NCI-H2029 (cell line): ENCODE measurements around the gene APPL2.
A peak's percentile ranks its signal among the peaks of the same experiment; 100 is the strongest.

Source experiments
- DNase-seq: peaks from one replicate; lab custom pipeline; 2025; lab: John Stamatoyannopoulos, UW

APPL2 gene

DNA sequence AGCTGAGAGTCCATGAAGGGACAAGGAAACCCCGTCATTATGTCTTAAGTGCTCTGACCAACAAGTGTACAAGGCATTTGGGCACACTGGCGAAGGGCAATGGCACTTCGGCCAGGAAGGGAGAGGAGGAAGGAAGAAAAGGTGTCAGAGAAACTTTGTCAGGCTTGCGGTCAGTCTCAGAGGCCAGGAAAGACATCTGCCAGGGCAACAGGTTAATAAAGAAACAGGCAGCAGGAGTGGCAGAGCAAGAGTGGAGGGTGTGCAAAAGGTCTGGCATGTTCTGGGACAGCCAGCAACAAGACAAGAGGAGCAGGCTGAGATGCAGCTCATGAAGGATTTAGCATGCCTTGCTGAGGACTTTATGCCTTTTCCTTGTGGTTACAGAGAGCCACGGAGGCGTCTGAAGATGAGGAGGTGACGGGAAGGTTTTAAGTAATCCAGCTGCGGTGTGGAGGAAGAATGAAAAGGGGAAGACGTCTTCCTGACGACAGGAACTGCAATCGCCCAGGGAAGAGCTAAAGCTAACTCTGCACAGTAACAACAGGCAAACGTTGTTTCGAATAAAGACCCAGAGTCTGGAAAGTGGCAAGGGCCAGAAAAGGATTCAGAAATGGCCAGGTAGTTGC lies 13.1 kb downstream of the APPL2 start:
- no peak for DNase-seq

DNA sequence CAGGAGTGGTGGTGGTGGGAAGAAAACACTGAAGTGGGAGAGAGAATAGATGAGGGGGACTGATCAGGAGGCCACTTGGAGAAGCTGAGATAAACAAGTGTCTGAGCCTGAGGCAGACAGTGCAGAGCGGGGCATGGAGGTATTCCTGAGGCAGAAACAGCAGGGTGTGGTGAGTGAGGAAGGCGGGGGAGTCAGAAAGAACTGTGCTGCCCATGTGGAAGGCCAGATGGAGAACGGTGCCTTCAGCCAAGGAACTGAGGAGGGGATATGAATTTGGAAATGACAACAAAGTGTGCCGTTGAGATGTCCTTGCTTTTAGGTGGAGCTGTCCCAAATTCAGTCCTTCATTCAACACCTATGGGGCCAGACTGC lies 13.7 kb downstream of the APPL2 start:
- no peak for DNase-seq

DNA sequence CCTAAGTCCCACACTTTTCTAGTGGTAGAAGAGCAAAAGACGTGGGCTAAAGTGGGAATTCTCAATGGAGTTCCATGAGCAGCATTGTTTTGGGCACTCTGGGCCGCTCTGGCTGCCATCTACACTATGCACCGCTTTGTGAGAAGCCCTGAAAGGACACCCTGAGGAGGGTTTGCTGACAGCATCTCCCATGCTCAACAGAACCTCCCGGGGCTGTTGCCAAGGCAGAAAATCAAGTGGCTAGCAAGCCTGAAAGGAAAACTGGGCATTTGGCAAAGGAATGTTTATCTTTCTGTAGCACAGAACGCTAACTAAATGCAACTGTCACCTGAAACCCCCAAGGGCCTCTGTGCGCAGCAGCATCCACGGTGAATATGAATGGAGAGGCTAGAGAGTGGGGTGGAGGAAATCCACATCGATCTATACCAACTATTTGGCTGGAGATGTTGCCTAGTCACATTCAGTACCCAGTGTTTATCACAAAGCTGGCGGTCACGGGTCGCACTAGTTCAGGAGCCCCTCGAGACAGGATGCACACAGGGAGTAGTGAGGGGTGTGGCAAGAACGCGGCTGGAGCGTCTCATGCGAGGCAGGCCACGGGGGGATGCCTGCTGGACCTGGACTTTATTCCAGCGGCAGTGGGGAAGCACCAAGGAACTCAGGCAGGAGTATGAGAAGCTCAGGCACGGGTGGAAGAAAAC lies 14.2 kb downstream of the APPL2 start:
- peak; percentile 82 for DNase-seq

DNA sequence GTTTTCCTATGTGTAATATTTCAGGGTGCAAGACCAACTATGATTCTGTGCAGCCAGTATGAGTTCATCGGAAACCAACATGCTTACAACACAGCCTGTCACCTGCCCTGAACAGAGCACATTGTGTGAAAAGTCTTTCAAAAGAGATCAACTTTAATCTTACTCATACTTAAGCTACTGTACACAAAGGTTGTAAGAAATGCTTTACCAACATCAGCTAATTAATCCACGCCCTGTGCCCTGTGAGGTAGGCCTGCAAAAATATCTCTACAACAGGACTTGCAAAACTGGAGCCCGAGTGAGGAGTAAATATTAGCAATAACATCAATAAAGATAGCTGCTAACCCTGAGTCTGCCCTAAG lies 15.1 kb downstream of the APPL2 start:
- DNase-seq = no peak

DNA sequence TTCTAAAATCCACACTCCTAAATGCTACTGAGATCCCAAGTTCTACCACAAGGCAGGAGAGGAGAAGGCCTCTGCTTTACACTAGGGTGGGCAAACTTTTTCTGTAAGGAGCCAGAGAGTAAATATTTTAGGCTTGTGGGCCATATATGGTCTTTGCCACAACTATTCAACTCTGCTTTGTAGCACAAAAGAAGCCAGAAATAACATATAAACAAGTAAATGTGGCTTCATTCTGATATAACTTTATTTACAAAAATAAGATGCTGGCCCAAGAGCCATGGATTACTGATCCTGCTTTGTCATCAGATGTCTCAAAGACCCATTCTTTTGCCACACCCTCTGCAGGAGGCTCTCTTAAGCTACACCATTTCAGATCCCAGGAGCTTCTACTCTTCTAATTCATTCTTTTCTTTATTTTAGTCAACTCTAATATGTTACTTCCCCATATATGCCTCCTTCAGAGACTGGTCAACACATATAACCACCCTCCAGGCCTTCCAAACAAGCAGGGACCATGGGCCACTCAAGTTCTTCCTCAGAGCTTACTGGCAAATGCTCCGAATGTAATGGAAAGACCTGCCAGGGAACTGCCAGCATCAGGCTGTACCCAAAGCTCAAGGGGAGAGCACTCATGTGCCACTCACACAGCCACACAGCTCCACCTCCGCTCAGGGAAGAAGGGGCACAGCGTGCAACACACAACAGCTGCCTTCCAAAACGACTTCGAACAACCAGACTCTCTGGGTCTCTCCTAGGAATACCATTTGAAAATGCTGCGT lies 15.6 kb downstream of the APPL2 start:
- DNase-seq = no peak

DNA sequence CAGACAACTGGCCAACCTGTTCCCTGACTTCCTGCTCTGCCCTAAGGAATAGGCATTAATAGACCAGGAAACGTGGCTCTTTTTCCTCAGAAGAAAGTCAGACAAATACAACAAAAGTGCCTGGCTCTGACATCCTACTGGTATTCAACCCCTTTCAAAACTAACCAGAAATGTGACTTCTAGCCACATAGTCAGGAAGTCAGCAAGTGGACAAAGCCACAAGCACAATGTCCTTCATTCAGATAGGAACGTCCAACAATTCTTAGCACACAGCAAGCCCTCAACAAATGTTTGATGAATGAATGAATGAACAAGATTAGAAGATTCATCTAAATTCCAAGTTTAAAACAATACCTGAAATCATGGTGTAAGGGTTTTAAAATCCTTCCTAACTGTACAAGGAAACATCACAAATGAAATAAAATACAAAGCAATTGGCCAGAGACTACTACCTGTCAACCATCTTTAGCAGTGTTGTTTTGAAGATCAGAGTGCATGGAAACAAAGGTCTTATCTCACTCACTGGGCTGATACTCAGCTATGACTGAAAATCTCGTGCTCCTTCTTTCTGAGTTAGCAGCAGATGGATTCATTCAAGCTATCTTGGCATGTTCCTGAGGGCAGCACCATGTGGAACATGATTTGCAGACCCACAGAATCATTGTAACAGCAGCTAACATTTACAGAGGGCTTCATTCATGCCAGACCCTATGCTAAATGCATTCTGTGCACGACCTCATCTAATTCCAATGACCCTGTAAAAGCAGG lies 16.5 kb downstream of the APPL2 start:
- DNase-seq = no peak

DNA sequence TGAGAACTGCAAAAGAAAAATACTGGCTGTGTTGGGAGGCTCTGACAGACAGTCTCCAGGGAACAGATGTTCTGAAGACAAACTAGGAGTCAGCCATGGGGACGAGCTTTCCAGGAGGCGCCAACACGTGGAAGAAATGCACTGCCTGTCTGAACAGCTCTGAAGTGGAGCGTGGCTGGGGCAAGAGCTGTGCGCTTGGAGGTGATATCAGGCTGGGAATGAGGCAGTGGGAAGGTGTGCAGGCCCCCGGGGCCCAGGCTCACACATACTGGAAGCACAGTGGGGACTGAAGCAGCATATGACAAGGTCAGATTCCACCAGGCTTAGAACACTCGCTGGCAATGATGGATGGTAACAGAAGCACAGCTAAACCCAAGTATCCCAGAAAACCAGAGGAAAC lies 17.5 kb downstream of the APPL2 start:
- no peak for DNase-seq

DNA sequence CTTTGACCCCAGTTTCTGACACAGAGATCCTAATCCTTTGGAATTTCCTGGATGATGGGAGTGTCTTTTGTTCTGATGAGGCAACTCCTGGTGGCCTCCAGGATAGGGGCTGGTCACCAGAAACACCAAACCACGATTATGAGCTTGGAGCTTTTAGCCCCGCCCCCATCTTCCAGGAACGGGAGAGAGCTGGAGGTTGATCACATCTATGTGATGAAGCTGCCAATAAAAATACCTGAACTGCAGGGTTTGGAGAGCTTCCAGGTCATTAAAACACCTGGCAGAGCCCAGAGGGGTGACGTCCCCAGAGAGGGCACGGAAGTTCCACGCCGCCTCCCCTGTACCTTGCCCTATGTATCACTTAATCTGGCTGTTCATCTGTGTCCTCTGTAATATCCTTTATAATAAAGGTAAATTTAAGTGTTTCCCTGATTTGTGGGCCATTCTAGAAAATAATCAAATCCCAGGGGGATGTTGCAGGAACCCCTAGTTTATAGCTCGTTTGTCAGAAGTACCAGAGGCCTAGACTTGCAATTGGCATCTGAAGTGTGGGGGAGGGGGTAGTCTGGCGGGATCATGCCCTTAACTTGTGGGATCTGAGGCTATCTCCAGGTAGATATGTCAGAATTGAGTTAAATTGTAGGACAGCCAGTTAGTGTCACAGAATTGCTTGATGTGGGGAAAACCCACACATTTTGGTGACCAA lies 21.2 kb downstream of the APPL2 start:
- DNase-seq = peak; percentile 83

DNA sequence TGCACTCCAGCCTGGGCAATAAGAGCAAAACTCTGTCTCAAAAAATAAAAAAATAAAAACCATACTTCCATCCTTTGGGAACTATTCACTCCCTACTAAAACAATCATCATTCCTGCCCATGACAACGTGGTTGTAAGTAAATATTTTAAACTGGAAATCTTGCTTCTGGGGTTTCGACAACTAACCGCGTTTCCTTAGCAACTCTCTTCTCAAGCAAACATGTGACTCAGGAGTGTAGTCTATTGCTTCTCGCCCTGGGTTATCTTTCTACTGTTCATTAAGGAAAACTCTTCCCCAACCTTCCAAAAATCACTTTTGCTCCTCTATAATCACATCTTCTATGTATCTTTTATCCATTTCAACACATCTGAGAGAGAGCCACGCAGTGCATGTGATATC lies 21.8 kb downstream of the APPL2 start:
- DNase-seq = no peak

DNA sequence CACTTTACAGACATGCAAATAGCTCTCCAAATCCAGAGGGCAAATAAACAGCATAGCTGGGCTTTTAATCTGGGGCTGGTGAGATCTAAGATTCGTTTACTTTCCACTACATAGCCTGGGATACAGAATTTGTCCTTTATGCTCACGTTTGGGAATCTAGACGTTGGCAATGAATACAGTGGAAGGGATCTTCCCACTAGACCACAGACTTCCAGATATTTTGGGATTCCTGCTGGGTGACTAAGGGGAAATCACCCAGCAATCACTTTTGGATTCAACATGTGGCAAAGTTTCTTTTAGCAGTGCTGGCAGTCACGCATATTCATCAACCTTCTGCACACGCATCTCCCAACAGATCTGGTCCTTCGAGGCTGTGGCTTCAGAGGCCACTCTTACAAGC lies 23.5 kb downstream of the APPL2 start:
- no peak for DNase-seq

DNA sequence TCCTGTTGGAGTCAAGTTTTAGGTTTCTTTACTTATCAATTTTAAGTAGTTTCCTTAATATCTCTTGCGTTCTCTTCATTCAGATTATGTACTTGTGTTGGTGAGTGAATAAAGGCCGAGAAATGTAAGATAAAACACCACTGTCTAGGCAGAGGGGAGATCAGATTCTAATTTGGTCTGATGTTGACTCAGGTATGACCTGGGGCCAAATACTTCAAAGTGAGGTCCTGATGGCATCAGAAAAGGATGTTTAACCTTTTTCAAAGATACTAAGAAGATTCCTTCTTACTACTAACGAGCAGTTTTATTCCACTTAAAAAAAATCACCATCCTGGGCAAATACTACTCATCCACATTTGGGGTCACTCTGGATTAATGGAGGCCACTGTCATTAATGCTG lies 26.9 kb downstream of the APPL2 start:
- DNase-seq = no peak

DNA sequence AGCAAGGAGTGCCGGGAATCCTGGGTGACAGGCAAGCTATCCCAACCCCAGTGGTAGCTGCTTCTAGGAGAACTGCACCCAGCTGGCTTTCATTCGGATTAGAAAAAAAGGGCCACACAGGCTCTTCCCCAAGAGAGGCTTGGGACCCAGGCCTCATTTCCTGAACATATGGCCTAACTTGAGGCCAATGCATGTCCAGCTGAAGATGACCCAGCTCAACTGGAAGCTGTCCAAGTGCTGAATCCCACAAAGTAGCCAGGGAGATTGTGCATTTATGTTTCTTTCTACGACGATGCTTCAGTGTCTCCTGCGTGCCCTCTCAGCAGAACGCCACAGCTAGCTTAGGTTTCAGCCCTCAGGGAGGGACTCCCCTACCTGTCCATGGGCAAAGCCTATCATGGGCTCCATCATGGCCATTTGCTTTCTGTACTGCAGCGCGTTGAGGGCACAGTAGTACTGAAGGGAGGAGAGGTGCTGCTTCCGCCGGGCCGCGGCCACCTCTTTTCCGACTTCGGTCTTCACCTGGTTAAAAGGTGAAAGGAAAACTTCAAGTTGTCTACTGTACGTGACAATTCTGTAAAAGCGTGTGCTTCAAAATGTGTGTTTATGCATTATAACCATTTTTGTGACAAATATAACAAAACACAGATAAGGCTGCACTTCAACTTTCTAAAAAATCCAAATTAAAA lies 29.1 kb downstream of the APPL2 start:
- no peak for DNase-seq

DNA sequence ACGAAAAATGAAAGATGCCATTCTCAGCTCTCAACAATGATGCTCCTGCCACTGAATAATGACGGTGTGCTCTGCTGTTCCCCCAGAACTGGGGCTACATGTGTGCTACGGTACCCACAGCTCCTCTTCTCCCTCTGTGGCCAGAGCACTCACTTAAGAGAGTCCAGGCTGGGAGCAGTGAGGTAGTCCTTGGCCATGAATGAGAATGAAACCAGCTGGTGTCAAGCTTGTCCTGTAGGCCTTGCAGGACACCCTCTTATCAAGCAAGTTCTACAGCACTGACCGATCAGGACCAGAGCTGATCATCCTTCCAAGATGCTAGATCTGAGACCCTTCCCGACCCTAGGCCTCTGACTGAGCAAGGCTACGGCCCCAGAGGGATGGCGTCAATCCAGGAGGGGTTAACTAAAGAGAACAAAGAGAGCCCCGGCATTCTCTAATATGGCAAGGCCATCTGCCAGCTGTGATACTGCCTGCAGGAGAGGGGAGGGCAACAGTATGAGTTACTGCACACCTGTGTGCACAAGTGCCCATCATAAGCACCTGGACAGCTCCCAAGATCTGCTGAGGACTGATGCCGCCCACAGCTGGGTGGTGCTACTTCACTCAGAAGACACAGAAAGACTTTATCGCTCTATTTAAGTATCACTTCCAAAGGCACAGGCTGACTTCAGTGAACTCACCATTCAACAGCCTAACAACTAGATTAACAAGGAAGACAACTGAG lies 30.5 kb downstream of the APPL2 start:
- peak; percentile 92 for DNase-seq

DNA sequence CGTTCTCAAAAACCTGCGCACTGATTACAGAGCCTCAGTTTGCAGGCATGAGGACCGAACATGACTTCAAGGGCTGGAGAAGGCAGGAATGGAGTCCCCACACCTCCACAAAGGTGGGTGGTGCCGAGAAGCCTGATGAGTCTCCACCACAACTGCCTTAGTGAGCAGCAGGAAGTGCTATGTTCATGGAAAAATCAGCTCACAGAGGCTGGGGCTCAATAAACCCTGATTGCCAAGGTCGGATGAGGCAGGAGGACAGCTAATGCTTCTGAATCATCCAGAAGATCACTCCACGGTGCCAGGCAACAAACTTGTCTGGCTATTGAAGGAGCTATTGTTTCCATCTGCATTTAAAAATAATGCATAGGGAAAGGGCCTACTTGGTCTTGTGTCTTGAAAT lies 31.1 kb downstream of the APPL2 start:
- no peak for DNase-seq

DNA sequence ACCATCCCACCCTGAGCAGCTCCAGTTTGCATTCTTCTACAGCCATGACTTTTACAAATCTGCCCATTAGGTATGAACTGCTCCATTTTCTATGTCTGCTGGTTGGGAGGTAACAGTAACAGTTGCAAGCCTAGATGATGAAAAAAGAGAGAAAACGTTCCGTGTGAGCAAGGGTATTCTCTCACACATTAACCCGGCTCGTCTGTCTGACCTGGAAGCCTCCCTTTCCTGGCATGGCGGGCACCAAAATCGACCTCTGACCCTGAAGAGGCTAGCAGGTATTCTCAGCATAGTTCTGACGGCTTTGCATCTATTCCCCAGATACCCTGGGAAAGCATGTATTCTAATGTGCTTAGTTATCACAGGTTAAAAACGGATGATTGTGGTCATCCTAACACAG lies 31.8 kb downstream of the APPL2 start:
- no peak for DNase-seq

DNA sequence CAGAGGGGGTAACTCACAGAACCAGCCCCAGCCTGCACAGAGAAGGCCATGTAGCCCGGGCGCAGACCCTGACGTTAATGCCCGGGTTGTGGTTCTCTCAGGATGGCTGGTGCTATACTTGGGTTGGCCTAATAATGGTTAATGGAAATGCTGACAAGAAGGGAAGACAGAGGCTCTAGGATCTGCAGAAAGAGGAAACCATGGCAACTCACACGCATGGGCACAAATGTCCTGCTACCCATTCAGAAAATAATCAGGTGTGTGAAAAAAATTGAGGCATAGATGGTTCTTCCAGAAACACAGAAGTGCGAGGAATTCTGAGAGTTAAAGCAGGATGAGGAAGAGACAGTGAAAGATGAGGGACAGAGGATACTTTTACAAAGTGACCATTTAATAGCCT lies 33.8 kb downstream of the APPL2 start:
- no peak for DNase-seq

DNA sequence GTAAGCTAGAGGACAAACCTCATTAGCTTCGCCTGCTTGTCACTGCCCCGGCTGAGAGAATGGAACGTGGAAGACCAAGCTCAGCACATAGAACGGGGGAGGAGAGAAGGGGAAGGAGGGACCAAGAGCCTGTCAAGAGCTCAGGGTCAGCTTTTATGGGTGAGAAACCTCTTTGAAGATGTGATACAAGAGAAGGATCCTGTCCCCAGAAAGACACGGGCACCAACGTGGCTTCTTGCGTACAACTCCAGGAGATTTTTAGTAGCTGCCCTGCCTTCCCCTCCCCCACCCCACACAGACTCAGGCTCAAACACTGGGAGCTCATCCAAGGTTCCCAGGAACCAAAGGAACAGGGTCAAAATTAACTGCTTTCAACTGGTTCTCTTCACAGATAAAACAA lies 34.7 kb downstream of the APPL2 start:
- no peak for DNase-seq

DNA sequence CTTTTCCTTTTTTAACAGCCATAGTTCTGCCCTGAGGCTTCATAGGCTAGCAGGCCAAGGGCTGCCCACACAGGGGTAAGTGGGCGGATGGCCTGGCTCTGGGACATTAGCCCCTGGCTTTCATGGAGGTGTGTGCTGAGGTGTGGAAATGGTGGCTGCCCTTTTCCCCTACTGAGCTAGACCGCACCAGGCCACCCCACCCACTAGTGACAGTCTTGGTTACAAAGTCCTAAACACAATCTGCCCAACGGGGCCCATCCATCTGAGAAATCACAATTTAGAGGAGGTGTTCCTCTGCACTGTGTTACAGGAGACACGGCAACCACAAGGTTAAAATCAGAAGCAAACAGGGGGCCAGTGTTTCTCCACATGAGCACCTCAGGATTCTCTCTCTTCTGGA lies 35.6 kb downstream of the APPL2 start:
- DNase-seq = no peak

DNA sequence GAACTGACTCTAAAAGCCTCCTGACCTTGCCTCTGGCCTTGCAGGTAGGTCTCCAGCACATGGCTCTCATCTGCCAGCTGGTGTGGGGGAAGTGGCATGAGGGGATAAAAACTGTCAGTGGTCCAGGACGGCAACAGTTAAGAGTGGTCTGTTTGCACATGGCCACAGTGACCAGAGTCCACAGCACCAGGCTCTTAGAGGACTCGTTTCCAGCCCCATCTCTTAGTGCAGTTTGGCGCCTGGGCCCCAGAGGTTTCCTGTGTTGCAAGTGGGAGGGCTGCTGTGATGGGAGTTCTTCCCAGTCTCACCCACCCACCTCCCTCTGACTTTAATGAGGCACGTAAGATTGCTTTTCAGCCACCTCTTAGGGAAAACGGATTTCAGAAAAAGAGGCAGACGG lies 37.0 kb downstream of the APPL2 start:
- no peak for DNase-seq

DNA sequence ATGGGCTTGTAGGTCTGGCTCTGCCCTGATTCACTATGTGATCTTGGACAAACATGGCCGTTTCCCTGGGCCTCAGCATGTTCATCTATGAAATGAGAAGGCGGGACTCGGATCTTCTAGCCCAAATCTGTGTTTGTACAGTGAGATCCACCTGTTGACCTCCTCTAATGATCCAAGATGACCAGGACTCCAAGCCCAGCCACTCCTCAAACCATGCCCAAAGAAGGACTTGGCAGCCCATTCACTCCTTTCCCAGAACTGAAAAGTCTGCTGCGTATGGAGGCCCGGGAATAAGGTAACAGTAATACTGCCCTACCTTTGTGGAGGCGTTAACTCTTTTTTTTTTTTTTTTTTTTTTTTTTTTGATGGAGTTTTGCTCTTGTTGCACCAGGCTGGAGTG lies 39.9 kb downstream of the APPL2 start:
- no peak for DNase-seq

DNA sequence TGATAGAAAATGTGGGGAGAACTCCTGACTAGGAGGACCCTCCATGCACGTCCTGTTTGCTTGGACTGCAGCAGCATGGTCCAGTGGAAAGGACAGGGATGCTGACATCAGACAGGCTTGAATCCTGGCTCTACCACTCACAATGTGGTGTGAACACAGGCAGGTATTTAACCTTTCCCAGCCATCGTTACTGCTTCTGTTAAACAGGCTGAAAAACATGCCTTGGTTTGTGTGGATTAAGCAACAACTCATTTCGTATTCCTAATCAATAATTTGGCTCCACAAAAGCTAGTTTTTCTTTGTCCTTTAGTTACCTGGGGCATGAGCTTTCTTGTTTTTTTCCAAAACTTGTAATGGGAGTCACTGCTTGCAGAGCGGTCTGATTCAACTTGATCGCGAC lies 41.0 kb downstream of the APPL2 start:
- DNase-seq = no peak
